ENCODE results near the gene VSIG8.

- TF ChIP-seq EP300 (IDR thresholded peaks at IDR 0.05) (no peak), CTCF (IDR thresholded peaks at IDR 0.05) (no peak), POLR2A (IDR thresholded peaks at IDR 0.05) (no peak), POLR2AphosphoS5 (IDR thresholded peaks at IDR 0.05) (no peak)
Observed at GRCh38 chr1:159898527-159898926, 36.1 kb upstream of the VSIG8 start.
